ENCODE data around the gene LPIN1.
"Not testable (repeated sequence)": the region's sequence is repeated elsewhere in the genome, so short reads cannot be mapped to it uniquely, and the experiment has no call there.

Gene LPIN1

GRCh38 chr2:11814979-11815510 lies 68.6 kb downstream of the LPIN1 start:
- DNase-seq: no peak

DNA sequence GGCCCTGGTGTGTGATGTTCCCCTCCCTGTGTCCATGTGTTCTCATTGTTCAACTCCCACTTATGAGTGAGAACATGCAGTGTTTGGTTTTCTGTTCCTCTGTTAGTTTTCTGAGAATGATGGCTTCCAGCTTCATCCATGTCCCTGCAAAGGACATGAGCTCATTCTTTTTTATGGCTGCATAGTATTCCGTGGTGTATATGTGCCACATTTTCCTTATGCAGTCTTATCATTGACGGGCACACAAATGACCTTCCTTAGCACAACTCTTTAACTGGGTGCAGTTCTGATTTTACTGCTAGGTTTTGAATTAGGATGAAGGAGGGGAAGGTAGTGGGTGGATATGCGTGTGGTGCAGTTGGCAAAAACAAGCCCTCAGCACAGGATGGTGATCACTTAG lies 70.5 kb downstream of the LPIN1 start:
- DNase-seq: not testable (repeated sequence)

DNA sequence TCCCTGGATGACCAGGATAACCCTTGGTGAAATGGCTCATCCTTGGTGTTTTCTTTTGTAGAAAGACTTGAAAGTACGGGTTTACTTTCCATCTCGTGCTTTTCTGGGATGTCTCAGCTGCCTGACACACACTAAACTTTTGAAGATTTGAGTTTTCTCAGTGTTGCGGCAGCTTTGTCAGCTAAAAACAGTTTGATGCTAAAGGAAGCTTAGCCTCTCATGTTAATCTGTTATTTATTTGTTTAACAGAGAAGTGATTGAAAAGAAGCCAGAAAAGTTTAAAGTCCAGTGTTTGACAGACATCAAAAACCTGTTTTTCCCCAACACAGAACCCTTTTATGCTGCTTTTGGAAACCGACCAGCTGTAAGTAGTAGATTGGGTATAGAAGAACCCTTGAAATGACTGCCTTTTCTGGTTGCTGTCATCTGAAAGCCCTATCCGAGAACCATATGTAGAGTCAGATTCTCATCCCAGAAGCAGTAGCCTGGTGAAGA lies 72.8 kb downstream of the LPIN1 start:
- no peak for DNase-seq

- no peak for DNase-seq
Observed at GRCh38 chr2:11820650-11821049, 74.2 kb downstream of the LPIN1 start.

GRCh38 chr2:11821705-11822104 lies 75.3 kb downstream of the LPIN1 start:
- DNase-seq: no peak

- not testable (repeated sequence) for DNase-seq
Observed at GRCh38 chr2:11822359-11822745, 75.9 kb downstream of the LPIN1 start.

DNA sequence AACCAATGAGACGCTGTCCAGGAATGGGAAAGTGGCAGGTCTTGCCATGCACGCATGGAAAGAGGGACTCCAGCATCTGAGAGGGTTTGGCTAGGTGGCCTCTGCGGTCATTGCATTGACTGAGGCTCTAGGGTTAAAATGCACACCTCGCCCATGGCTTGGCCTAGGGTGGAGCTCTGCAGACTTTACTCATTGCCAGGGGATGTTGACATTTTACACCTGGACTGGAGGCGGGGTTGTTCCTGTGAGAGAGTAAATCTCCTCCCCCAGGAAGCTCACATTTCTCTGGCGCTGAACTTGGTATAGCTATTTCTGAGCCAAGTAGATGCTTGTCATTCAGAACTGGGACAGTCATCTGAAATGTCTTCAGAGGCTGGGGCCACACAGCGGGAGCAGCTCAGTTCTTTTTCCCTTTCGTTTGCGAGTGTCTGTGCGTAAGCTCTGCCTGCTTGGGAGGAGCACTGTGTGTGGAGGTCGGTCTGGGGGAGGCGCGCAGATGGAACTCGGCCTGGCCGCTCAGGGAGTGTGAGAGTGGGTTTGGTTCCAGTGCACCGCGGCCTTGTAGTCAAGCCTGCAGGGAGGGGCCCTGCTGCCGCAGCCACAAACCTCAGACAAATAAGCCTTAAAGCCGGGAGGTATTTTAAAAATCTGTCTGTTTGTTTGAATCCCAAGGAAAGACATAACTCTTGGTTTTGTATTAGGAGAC lies 76.5 kb downstream of the LPIN1 start:
- no peak for DNase-seq

GRCh38 chr2:11824901-11825828 lies 78.7 kb downstream of the LPIN1 start:
- no peak for DNase-seq

DNA sequence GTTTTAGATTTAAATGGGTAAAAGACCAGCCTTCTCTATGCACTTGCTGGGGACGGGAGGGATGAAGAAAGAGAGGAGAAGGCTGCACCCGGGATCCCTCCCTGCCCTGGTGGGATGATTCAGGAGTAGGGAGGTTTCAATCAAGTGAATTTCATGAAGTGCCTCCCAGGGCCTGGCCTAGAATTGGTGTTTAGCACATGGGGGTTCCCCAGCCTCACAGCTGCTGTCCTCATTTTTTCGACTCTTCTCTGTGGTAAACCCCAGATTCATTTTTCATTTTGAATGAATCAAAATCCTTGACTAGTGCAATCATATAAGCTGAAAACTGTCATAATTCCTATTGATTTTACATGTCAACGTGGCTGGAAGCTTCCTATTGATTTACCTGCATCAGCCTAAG lies 81.1 kb downstream of the LPIN1 start:
- no peak for DNase-seq

- no peak for DNase-seq
Observed at GRCh38 chr2:11828933-11829323, 82.5 kb downstream of the LPIN1 start.

- peak; percentile 61 for DNase-seq
Observed at GRCh38 chr2:11829324-11829946, 83.0 kb downstream of the LPIN1 start.

- peak; percentile 66 for DNase-seq
Observed at GRCh38 chr2:11829947-11830707, 83.7 kb downstream of the LPIN1 start.

DNA sequence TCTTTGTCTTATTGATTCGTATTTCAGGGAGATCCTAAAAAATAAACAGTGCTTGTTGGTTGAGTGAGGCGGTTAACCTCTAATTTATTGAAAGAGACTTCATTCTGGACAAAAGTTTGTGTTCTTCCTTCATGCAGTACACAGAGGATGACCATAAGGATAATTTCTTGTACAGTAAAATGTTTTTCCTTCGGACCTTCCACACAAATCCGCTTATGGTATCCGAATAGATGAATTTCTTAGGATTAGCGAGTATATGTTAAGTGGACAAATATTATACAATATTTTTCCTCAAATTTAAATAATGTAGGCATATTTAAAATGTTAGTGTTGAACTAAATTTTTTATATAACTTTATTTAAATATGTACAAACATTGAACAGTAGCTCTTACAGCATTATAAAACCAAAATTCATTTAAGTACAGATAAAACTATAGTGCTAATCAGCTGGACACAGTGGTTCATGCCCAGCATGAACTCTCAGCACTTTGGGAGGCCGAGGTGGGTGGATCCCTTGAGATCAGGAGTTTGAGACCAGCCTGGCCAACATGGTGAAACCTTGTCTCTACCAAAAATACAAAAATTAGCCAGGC lies 84.4 kb downstream of the LPIN1 start:
- no peak for DNase-seq

GRCh38 chr2:11831415-11831814 lies 85.0 kb downstream of the LPIN1 start:
- DNase-seq: no peak

- DNase-seq: no peak
Observed at GRCh38 chr2:11832531-11832930, 86.1 kb downstream of the LPIN1 start.

- no peak for DNase-seq
Observed at GRCh38 chr2:11833601-11834000, 87.2 kb downstream of the LPIN1 start.

DNA sequence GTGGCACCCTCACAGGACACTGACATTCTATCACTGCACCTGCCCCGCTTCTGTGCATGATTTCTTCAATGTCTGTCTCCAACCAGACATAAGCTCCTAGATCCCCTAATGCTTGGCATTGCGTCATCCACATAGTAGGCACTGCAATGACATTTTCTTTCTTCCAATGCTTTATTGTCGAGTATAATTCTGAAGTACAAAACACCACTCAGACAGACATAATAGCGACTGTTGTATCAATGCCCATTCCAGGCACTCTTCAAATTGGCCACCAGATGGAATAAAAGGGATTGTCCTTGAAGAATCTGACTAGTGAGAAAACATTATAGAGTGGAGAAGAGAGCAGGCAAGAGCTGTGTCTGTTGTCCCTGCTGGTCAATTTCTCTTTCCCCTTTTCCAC lies 89.0 kb downstream of the LPIN1 start:
- DNase-seq: no peak

DNA sequence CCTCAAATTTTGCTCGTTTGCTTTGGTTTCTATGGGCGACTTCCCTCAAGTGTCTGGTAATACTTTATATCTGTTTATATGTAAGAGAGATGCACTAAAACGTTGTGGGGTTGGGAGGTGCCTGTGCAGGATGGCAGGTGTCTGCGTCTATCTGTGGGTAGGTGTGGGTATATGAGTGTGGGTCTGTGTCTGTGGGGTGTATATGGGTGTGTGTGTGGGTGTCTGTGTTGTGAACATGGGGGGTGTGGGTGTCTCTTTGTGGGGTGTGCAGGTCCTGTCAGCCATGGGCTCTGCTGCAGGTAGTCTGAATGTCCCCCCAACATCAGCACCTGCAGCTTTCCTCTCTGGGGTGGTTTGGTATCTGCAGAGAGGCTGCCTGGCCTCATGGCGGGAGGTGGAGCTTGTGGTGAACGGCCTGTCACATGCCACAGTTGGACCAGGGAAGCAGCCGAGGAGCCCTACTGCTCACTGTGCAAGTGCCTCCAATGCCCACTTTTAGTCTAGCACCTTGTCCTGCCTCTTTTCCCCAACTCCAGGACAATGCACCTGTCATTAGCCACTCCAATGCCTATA lies 90.3 kb downstream of the LPIN1 start:
- DNase-seq: no peak

- DNase-seq: no peak
Observed at GRCh38 chr2:11837875-11838734, 91.7 kb downstream of the LPIN1 start.

DNA sequence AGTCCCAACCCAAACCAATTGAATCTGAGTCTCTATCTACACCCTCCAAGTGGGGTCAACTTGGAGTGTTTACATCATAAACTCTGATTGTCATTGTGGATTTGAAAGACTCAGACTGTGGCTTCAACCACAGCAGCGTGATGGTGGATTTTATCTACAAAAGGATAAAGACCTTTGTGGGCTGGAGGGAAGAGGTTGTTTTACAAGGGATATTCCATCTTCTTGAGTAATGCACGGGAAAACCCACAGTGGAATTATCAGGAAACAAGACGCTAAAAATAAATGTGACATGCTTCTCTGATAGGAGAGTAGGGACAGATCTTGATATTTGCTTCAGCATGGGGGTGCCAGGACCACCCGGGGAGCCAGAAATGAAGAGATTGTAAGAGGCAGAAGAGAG lies 93.5 kb downstream of the LPIN1 start:
- no peak for DNase-seq

- no peak for DNase-seq
Observed at GRCh38 chr2:11842336-11842735, 95.9 kb downstream of the LPIN1 start.

Data from CD4-positive, alpha-beta T cell treated with Interleukin-12 subunit alpha and Interleukin-12 subunit beta, for 1 hour (primary cell).